ENCODE results near the gene STK24.
"Not testable (repeated sequence)": the region's sequence is repeated elsewhere in the genome, so short reads cannot be mapped to it uniquely, and the experiment has no call there.

The STK24 gene

DNA sequence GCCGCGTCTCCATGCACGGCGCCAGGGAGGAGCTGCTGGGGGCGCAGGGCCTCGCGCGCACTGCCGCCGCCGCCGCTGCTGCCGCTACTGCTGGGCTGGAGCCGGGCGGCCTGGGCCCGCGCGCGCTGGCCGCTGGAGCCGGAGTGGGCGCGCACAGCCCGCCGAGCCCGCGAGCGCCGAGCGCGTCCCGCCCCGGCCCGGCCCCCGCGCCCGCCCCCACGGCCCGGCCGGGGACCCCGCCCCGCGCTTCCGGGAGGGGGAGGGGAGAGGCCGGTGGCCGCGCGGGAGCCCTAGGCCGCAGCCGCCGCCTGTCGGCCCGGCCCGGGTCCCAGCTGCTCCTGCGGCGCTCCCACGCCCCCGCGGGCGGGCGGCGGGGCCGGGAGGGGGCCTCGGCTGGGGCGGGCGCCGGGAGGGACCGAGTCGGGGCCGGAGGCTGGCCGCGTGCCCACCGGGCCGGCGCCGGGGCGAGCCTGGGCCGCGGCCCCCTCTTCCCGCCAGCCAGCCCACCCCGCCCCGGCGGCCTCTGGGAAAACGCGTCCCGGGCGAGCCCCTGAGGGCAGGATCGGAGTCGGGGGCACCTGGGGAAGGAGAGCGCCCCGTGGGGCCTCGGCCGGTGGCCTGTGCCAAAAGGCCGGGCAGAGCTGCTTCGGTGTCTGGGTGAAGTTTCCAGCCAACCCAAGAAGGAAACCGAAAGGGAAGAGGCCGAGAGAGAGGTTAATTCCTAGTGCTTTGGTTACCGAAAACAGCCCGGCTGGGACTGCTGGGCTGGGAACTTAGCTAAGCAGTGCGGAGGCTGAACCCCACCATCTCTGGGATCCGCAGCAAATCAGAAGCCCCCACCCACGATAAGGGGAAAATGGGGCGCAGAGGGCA is at the start of gene STK24:
Gene STK24 (minus strand): TSS at position 145 of the 873 bp plus-strand sequence. CDS start 321 bp downstream, outside the sequence.
- DNase-seq (ENCODE audit: low read depth, low spot score): no peak

DNA sequence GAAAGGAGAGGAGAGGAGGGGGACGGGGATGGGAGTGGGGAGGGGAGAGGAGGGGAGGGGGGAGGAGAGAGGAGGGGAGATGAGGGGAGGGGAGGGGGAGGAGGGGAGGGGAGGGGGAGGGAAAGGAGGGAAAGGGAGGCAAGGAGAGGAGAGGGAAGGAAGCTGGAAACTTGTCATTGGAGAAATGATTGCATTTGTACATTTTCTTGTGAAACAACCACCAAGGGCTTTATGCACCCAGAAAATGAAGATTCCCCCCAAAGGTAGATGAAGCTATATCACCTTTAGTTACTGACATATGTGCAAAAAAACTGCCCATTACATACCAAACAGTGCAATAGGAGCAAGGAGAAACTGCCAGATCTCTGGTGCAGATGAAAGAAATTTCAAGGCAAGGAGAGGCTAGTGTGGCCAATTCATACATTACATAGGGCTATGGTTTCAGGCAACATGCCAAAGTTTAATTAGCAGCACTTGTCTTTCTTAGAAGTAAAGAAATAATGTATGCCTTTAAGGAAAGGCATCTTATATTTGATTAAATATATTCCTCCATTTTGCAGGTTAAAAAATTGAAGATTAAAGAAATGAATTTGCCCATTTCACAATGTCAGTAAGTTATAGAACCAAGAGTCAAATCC is 49.5 kb upstream of the STK24 start:
- DNase-seq (ENCODE audit: low read depth, low spot score): no peak

DNA sequence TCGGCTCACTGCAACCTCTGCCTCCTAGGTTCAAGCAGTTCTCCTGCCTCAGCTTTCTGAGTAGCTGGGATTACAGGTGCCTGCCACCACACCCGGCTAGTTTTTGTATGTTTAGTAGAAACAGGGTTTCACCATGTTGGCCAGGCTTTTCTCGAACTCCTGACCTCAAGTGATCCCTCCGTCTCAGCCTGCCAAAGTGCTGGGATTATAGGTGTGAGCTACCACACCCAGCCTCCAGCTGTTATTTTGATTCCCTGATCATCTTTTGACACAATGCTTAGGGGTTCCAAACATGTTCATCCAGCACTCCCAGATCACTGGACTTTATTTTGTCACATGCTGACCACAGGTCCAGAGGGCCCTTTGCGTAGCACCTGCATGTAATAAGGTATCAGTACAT is 47.7 kb upstream of the STK24 start:
- DNase-seq (ENCODE audit: low read depth, low spot score): not testable (repeated sequence)

DNA sequence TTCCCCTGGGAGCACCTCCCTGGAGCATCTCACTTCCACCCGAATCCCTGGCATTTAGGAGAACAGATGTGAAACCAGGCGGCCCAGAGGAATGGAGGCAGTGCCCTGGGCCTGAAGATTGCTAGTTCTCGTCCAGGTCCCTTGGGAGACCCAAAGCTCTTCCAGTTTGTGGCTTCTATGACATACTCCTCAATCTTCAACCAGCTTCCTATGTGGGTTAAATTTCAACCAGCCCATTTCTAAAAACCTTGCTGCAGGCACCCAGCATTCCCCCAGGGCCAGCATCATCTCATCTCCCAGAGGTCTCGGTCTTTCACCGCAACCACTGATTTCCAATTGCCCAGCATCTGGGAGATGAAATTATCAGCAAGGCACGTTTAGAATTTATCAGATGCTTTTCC is 46.0 kb upstream of the STK24 start:
- DNase-seq (ENCODE audit: low read depth, low spot score): no peak

DNA sequence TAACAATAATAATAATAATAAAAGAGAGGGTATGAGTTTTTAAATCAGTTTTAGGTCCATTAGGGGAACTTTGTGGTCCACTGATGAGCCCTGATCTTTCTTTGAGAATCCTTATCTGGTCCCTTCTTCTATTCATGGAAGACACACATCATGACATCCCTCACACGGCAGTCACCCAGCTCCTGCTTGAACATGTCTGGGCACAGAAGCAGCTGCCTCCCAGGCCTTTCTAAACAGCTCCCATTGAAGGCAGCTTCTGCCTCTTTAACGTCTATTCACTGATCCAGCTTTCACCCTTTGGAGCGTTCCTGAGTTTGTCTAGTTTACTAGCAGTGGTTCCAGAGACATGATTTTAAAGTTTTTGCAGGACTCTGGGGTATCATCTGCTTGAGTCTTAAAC is 42.6 kb upstream of the STK24 start:
- no peak for DNase-seq (ENCODE audit: low read depth, low spot score)

DNA sequence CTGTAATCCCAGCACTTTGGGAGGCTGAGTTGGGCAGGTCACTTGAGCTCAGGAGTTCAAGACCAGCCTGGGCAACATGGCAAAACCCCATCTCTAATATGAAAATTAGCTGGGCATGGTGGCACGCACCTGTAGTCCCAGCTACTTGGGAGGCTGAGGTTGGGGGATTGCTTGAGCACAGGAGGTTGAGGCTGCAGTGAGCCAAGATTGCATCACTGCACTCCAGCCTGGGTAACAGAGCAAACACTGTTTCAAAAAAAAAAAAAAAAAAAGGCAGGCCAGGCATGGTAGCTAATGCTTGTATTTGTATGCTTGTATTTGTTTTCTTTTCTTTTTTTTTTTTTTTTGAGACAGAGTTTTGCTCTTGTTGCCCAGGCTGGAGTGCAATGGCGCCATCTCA is 38.7 kb upstream of the STK24 start:
- not testable (repeated sequence) for DNase-seq (ENCODE audit: low read depth, low spot score)

DNA sequence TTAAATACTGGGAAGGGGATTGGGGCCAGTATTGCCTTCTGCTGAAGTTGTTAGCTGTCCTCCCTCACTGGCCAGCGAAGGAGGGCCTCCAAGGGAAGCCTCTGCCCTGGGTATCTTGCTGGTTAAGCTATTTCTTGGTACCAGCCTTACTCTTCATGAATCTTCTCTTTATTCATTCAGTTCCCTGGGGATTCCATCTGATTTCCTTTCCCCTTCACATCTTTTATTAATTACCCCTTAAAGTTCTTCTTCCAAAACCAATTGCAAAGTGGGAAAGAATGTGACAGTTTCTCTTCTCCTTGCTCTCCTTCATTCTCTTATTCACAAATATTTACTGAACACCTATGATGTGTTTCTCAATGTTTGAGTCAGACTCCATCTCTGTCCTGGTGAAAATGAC is 36.7 kb upstream of the STK24 start:
- no peak for DNase-seq (ENCODE audit: low read depth, low spot score)

DNA sequence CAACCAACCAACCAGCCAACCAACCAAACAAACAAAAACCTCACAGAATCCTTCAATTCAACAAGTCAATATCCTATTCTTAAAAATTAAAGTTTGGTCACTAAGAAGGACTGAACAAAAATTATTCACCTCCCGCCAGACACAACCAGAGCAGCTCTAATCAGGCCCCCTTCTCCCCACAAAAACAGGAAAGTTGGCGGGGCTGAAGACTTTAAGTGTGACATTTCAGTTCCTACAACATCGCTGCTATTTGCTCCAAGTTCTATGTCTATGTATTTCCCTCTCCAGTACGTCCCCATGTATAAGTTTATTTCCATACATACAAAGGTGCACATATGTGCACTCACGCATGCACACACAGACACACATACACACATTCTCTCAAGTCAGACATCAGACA is 32.8 kb upstream of the STK24 start:
- no peak for DNase-seq (ENCODE audit: low read depth, low spot score)

DNA sequence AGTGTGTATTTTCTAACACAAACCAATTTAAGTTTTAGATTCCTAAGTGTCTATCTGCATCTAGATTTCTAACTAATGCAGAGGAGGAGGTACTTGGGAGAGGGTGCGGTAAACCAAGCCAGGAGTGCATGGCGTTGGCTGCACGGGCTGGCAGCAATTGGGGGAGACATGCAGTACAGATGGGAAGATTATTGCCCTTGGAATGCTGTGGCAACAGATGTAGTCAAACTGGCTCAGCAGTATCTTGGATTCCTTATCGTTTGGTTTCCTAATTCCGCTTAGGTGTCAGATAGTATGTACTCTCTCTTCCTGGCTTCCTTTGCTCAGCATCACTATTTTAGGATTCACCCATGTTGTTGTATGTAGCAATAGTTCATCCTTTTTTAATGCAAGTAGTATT is 29.4 kb upstream of the STK24 start:
- DNase-seq (ENCODE audit: low read depth, low spot score): no peak

DNA sequence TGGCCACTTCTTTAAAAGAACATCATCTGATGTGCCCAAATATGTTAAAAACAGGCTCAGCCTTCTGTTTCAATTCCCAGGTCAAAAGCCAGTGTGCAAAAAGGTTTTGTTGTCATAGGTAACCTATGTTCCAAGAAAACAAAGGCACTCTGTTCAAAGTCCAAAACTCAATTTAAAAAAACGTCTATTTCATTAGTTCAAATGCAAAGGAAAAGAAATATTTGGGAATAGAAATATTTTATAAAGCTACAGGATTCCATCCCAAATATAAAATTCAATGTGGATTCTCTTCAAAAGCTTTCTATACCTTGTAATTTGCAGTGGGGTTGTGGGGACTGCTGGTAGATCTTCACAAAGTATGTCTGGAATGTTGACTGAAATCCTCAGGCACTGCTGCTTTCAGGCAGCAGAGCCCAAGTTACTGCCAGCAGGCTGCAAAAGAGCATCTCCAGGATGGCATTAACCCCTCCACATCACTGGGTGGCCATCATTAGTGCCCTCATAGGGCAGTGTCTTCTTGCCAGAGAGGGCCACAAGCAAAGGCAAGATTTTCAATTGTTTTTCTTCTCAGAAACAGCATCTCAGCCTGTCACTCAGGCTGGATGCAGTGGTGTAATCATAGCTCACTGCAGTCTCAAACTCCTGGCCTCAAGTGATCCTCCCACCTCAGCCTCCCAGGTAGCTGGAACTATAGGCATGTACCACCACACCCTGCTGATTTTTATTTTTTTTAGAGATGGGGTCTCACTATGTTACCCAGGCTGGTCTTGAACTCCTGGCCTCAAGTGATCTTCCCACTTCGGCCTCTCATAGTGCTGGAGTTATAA is 22.8 kb upstream of the STK24 start:
- no peak for DNase-seq (ENCODE audit: low read depth, low spot score)

DNA sequence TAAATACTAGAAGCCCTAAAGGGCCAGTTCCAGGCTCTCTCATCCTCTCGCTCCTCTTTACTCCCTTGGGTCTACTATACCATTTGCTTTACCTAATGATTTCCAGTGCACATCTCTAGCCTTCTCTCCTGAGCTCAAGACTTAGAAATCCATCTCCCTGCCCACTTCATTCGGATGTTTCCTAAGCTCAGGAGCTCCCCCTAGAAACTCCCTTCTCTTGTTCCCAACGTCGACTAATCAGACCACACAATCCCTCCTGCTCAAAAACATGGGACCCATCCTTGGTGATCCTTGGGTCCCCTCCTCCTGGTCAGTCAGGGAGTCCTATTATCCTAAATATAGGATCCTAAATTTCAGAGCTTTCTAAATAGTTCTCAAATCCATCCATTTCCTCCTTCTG is 21.1 kb upstream of the STK24 start:
- no peak for DNase-seq (ENCODE audit: low read depth, low spot score)

DNA sequence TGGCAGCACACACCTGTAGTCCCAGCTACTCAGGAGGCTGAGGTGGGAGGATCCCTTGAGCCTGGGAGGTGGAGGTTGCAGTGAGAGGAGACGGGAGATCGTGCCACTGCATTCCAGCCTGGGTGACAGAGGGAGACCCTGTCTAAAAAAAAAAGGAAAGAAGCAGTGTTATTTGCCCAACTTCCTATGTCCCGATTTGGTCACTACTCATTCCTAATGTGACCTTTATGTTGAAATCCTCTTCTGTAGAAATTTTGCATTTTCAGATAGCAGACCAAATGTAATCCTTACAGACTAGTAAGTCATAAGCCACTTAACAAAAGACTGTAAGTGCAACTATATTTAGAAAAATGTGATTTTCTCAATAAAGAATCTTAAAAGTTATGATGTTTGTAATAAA is 18.2 kb upstream of the STK24 start:
- no peak for DNase-seq (ENCODE audit: low read depth, low spot score)

DNA sequence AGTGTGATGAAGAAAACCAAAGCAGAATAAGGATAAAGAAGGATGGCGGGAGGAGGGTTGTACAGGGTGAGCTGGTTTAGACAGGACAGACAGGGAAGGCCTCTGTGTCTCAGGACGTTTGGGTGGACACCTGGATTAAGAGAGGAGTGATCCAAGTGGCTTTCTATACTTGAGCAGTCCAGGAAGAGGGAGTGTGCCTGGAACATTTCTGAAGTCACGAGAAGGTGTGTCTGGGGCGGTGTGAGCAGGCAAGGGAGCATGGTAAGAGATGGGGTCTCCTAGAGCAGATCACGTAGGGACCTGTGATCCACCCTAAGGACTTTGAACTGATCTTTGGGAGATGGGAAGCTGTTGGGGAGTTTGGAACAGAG is 15.4 kb upstream of the STK24 start:
- DNase-seq (ENCODE audit: low read depth, low spot score): no peak

DNA sequence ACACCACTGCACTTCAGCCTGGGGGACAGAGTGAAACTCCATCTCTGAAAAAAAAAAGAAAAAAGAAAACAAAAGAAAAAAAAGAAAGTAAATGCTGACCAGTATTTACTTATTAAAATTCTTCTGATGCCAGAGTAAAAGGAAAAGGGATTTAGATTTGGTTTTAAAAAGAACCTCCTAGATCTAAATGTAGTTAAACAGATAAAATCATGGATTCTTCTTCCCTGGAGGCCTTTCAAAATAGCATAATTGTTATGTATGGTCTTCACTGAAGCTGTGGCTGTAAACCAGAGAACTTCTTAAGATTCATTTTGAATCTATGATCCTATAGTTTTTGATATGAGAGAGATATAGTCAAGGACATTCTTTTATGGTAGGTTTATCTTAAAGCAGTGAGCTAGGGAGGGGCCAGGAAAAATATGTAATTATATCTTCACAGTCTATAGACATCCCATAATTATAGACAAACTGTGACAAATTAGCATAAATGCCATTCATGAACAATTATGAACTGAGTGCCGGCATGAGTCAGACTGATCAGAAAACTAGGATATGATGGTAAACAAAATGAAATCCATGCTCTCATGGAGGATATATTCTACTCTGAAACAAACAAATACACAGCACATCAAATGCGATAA is 14.9 kb upstream of the STK24 start:
- no peak for DNase-seq (ENCODE audit: low read depth, low spot score)

DNA sequence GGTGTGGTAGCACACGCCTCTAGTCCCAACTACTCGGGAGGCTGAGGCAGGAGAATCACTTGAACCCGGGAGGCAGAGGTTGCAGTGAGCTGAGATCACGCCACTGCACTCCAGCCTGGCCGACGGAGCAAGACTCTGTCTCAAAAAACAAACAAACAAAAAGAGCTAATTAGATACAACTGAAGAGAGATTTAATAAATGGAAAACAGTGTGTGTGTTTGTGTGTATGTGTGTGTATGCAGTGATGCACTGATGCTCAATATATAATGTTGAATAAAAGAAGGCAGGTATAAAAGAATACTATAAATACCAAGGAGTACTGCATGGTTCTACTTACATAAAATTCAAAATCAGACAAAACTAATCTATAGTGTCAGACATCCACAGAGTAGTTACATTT is 13.6 kb upstream of the STK24 start:
- not testable (repeated sequence) for DNase-seq (ENCODE audit: low read depth, low spot score)

DNA sequence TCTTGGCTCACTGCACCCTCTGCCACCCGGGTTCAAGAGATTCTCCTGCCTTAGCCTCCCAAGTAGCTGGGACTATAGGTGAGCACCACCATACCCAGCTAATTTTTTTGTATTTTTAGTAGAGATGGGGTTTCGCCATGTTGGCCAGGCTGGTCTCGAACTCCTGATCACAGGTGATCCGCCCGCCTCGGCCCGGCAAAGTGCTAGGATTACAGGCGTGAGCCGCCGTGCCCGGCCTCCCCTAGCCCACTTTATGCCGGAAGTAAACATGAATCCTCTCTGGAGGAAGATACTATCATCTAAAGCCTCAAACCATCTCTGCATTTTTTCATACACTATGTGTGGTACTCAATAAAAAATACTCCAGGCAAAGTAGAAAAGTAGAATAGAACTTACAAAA is 12.6 kb upstream of the STK24 start:
- not testable (repeated sequence) for DNase-seq (ENCODE audit: low read depth, low spot score)

DNA sequence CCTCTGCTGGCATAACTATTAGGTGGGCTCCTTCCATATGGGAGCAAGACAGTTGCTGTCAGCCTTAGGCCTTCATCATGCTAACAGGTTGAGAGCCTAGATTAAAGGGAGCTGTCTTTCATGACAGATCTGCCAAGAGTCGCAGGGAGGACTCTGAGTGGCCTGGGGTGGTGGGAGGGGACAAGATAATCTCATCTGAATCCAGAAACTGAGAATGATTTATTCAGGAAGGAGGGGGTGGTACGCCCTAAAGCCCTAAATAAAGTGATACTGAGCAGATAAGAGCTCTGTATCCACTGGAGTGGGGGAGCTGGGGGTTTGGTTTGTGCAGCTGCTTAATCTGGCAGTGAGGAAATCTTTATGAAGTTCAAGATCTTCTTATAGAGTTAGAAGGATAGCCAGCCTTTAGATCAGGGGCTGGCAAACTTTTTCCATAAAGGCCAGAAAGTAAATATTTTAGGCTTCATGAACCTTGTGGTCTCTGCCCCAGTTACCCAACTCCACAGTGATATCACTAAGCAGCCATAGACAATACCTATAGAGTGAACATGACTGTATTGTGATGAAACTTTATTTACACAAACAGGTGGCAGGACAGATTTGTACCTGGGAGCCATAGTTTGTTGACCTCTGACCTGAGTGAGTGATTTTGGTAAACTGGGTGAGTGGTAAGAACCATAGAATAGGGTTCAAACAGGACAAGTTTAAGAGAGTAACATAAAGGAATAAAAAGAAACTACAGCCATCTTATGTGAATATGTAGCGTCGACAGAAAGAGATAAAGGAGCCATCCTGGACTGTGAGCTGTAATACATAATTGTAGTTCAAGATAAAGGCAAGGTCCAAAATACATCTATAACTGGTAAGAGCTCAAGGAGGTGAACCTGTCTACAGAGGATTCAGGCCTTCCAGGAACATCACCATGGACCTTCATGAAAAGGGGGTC is 9.8 kb upstream of the STK24 start:
- no peak for DNase-seq (ENCODE audit: low read depth, low spot score)

DNA sequence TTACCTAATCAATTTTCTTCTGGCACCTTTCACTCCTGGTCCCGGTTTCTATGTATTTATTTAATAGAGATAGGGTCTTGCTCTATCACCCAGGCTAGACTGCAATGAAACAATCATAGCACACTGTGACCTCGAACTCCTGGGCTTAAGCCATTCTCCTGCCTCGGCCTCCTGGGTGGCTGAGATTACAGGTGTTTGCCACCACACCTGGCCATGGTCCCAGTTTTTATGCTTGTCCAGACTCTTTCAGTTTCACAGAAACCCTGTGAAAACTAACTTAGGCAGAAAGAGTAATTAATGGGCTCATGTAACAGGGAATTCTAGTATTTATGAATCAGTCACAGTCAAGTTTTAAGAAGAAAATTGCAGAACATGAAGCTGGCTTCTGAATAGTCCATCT is 9.0 kb upstream of the STK24 start:
- DNase-seq (ENCODE audit: low read depth, low spot score): no peak

DNA sequence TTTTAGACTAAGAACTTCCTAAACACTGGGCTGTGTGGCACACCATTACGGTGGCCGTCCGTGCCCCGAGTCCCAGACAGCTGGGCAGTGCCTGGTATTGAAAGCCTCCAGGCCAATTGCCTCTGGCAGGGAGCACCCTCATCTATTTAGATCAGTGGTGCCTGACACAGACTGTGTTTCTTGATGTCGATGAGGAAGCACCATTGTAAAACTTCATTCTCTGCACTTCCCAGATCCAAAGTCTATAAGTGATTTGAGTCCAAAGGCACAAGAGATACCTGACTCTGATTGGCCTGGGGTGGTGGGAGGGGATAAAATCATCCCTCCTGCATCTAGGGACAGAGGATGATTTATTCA is 8.5 kb upstream of the STK24 start:
- DNase-seq (ENCODE audit: low read depth, low spot score): no peak

DNA sequence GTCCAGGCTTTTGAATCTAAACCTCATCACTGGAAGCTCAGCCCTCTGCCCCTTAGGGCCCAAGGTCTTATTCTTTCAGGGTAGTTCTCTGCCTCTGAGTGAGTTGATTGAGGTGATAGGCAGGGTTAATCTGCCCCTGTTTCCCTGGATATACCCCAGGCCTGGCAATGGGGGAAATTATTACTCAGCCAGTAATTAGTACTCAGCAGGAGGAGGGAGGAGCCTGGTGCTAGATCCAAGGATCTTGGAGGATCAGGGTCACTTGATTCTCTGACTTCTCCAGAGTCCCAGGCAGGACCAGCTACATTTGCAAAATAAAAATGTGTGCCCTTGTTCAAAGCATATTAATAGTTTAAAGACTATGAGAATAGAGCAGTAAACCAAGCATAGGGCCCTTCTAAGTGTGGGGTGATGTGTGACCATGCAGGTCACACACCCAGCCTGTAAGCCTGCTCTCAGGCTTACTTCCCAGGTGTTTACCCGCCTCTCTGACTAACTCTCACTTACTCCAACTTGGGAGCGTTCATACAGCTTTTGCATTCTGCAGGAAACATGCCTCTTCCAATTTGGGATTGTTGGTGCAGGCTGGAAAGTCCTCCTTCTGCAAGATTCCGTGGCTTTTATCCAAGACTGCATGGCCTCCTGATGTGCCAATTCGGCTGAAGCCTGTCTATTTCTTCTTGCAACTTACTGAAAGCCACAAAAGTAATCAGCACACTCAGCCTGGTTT is 7.9 kb upstream of the STK24 start:
- no peak for DNase-seq (ENCODE audit: low read depth, low spot score)
